Measurements from ENCODE around the gene ADGRD1.
"Not testable (repeated sequence)": the region's sequence is repeated elsewhere in the genome, so short reads cannot be mapped to it uniquely, and the experiment has no call there.

ADGRD1 gene

GRCh38 chr12:130993759-130994670, 40.3 kb downstream of the ADGRD1 start:
- peak in 1 of 2 donors; percentile 59 for DNase-seq
- Histone ChIP-seq H3K27me3 (no peaks in the 10 kb centered on the region), H3K9me3 (no peaks in the 10 kb centered on the region), H3K4me1 (no peaks in the 10 kb centered on the region), H3K4me3 (no peak overlapping the region), H3K27ac (no peak overlapping the region), H3K36me3 (peaks cover 0 to 39% (median 0%) of the 10 kb centered on the region in 3 donors)
- intact Hi-C loops (cut with DNase I; ENCODE audit: low total_unique reads), result no loop called here
- TF ChIP-seq CTCF (IDR thresholded peaks at IDR 0.05), result no peak

- Histone ChIP-seq H3K4me3 (no peak overlapping the region), H3K4me1 (no peaks in the 10 kb centered on the region), H3K27me3 (no peaks in the 10 kb centered on the region), H3K27ac (no peak overlapping the region), H3K9me3 (no peaks in the 10 kb centered on the region), H3K36me3 (peaks cover 0 to 39% (median 0%) of the 10 kb centered on the region in 3 donors)
- intact Hi-C loops (cut with DNase I; ENCODE audit: low total_unique reads), result no loop called here
- DNase-seq, result peak in 1 of 2 donors; percentile 59
- TF ChIP-seq CTCF (IDR thresholded peaks at IDR 0.05), result no peak
These were observed 41.2 kb downstream of the ADGRD1 start for GRCh38 chr12:130994821-130995375.

- H3K27me3 ChIP-seq; H3K4me3 ChIP-seq; DNase-seq; H3K9me3 ChIP-seq; intact Hi-C loops (cut with DNase I; ENCODE audit: low total_unique reads); H3K4me1 ChIP-seq; H3K27ac ChIP-seq: not testable (repeated sequence)
- peaks cover 0 to 45% (median 0%) of the 10 kb centered on the region in 3 donors for H3K36me3 ChIP-seq
These were observed 41.8 kb downstream of the ADGRD1 start for GRCh38 chr12:130995386-130995969.

- intact Hi-C loops (cut with DNase I; ENCODE audit: low total_unique reads), result no loop called here
- Histone ChIP-seq H3K9me3 (no peaks in the 10 kb centered on the region), H3K36me3 (peaks cover 0 to 44% (median 0%) of the 10 kb centered on the region in 3 donors), H3K27ac (no peak overlapping the region), H3K27me3 (no peaks in the 10 kb centered on the region), H3K4me3 (no peak overlapping the region), H3K4me1 (no peaks in the 10 kb centered on the region)
- no peak for TF ChIP-seq CTCF (IDR thresholded peaks at IDR 0.05)
- DNase-seq, result no peak
These were observed 44.4 kb downstream of the ADGRD1 start for GRCh38 chr12:130998136-130998535.

GRCh38 chr12:131000000-131000486, 46.3 kb downstream of the ADGRD1 start:
- Histone ChIP-seq H3K27ac (no peak overlapping the region), H3K4me1 (no peaks in the 10 kb centered on the region), H3K36me3 (peaks cover 0 to 30% (median 0%) of the 10 kb centered on the region in 3 donors), H3K9me3 (no peaks in the 10 kb centered on the region), H3K27me3 (no peaks in the 10 kb centered on the region), H3K4me3 (no peak overlapping the region)
- DNase-seq, result no peak
- intact Hi-C loops (cut with DNase I; ENCODE audit: low total_unique reads), result no loop called here
- TF ChIP-seq CTCF (IDR thresholded peaks at IDR 0.05), result no peak

GRCh38 chr12:131001493-131001892, 47.8 kb downstream of the ADGRD1 start:
- Histone ChIP-seq H3K27me3 (no peaks in the 10 kb centered on the region), H3K9me3 (no peaks in the 10 kb centered on the region), H3K4me1 (no peaks in the 10 kb centered on the region), H3K36me3 (peaks cover 0 to 28% (median 0%) of the 10 kb centered on the region in 3 donors), H3K27ac (no peak overlapping the region), H3K4me3 (no peak overlapping the region)
- DNase-seq, result no peak
- TF ChIP-seq CTCF (IDR thresholded peaks at IDR 0.05), result no peak
- intact Hi-C loops (cut with DNase I; ENCODE audit: low total_unique reads), result no loop called here

Data from tibial artery (tissue), 4 donors.